HG02885 (cell line): ENCODE results near the gene PCSK6.
"Not testable (repeated sequence)": the region's sequence is repeated elsewhere in the genome, so short reads cannot be mapped to it uniquely, and the experiment has no call there.

Experiments
- ATAC-seq: cut with Tn5 transposase; IDR thresholded peaks from one replicate; pipeline ENCODE4 v1.9.1; 2021; ENCODE audit warnings: mild to moderate bottlenecking; ENCODE audit not compliant: unreplicated experiment, poor library complexity

Gene PCSK6

GRCh38 chr15:101466188-101466587, 23.3 kb downstream of the PCSK6 start:
- no peak for ATAC-seq

- ATAC-seq: no peak
Measured at GRCh38 chr15:101464999-101465669, 24.4 kb downstream of the PCSK6 start.

DNA sequence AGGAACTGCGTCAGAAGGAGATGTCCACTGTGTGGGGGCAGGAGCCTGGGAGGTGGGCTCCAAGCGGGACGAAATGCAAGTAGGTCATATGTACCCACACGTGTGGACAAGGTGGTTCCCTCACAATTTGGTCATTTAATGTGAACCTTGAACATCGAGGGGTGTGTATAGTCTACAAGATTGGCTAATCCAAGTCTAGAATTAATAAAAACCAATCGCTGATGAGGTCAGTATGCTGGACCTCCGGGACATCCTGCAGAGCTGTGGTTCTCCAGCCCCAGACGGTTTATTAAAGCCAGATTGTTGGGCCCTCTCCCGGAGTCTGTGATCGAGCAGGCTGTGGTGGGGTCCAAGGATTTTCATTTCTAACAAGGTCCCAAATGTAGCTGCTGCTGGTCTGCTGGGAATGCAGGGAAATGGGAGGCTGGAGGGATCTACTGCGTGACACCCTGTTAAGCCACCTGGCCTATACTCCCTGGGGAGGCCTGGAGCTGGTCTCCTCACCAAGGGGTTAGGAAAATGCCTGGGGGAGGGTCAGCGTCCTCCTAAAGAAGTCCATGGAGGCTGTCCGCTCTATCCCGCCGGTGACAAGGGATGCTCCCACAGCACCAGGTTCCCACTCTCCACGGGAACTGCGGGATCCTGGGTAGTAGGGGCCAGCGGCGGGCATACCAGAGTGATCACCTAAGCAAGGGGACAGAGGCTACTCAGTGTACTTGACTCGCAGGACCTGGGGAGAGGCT, 25.1 kb downstream of the PCSK6 start:
- no peak for ATAC-seq

GRCh38 chr15:101463696-101464095, 25.8 kb downstream of the PCSK6 start:
- not testable (repeated sequence) for ATAC-seq

GRCh38 chr15:101463270-101463669, 26.2 kb downstream of the PCSK6 start:
- no peak for ATAC-seq

- no peak for ATAC-seq
Measured at GRCh38 chr15:101461097-101461496, 28.4 kb downstream of the PCSK6 start.

- no peak for ATAC-seq
Measured at GRCh38 chr15:101459579-101460300, 29.8 kb downstream of the PCSK6 start.

DNA sequence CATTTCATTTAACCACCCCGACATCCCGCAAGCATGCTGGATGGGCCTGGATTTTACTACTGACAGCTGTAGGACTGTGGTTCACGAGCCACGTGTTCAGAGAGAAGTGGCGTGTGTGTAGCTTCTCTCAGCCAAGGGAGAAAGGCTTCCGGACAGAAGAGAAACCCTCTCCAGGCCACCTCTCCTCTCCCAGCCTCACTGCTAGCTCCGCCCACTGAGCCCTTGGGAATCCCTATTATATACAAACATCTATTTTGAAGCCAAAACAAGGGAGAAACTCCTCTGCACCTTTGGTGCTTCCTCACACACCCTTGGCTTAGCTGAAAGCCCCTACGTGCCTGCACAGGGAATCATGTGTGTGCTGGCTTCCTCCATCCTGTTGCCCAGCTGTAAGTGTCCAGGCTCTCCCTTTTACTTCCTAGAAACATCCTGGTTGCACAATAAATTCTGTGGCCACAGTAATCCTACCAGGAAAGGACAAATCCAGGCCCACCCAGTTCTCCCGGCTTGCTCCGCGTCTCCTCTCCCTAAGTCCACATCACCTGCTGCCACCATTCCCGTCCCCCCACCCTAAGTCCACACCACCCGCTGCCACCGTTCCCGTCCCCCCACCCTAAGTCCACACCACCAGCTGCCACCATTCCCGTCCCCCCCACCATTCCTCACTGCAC, 30.5 kb downstream of the PCSK6 start:
- no peak for ATAC-seq

DNA sequence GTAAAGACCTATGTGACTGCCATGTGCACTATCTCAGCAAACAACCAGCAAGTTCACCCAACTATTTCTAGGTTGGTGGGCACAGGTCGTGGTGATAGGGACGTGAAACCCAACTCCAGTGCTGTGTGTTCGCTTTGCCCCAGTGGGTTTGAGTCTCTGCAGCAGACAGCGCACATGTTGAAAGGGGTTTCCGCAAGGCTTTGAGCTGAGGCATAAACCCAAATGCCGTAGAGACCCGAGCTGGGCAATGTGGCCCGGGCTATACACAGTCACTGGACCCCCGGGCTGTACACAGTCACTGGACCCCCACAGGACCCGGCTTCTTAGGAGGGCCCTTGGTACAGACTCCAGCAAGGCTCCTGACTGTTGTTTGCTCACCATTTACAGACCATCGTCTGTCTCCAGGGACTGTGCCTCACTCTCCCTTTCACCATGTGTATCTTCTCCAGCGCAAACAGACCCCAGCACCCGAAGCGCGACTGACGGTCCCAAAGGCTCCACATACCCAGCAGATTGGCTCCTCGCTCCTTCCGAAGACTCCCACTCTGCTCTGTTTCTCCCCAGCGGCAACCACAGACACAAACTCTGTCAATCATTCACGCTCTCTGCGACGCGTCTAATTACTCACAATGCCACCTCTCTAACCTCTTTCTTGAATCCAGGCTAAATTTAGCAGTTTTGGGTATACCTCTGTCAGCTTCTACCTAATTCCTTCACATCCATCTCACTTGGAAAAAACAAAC, 31.2 kb downstream of the PCSK6 start:
- no peak for ATAC-seq

- no peak for ATAC-seq
Measured at GRCh38 chr15:101457696-101458095, 31.8 kb downstream of the PCSK6 start.

GRCh38 chr15:101456057-101456739, 33.3 kb downstream of the PCSK6 start:
- no peak for ATAC-seq

DNA sequence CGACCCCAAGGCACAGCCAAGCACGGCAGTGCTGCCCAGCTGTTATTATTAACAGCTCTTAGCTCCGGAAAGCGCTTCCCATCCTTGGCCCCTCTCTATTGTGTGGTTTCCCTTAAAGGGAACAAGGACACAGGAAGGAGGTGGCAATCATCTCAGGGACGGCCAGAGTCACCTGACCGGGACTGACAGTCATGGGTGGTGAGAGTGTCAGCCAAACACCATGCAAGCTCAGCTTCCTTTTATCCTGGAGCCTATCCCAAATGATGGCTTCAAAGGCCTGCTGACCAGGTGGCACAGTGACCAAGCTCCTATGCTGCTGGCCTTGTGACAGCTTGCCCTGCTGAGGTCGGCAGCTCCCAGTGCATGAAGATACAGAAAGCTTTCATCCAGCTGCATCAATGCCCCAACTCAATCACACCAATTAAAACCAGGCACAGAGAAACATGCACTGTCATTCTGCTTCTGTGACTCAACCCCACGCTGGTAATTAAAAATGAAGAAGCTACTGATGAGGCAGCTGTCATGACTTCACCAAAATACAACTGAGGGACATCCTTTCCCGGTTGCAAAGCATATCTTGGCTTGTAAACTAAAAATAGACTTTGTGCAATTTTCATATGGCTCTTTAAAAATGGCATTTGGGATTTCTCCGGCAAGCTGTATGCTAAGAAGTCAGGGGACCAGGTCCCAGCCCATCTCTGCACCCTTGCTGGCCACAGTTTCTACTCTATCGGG, 34.0 kb downstream of the PCSK6 start:
- no peak for ATAC-seq

DNA sequence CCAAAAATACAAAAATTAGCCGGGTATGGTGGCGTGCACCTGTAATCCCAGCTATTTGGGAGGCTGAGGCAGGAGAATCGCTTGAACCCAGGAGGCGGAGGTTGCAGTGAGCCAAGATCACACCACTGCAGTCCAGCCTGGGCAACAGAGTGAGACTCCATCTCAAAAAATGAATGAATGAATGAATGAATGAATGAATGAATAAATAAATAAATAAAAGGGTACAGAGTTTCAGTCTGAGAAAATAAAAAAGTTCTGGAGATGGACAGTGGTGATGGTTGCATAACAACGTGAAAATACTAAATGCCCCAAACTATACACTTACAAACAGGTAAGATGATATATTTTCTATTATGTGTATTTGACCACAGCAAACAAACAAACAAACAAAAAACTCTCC, 34.7 kb downstream of the PCSK6 start:
- ATAC-seq: not testable (repeated sequence)

GRCh38 chr15:101454365-101454764, 35.1 kb downstream of the PCSK6 start:
- ATAC-seq: no peak

DNA sequence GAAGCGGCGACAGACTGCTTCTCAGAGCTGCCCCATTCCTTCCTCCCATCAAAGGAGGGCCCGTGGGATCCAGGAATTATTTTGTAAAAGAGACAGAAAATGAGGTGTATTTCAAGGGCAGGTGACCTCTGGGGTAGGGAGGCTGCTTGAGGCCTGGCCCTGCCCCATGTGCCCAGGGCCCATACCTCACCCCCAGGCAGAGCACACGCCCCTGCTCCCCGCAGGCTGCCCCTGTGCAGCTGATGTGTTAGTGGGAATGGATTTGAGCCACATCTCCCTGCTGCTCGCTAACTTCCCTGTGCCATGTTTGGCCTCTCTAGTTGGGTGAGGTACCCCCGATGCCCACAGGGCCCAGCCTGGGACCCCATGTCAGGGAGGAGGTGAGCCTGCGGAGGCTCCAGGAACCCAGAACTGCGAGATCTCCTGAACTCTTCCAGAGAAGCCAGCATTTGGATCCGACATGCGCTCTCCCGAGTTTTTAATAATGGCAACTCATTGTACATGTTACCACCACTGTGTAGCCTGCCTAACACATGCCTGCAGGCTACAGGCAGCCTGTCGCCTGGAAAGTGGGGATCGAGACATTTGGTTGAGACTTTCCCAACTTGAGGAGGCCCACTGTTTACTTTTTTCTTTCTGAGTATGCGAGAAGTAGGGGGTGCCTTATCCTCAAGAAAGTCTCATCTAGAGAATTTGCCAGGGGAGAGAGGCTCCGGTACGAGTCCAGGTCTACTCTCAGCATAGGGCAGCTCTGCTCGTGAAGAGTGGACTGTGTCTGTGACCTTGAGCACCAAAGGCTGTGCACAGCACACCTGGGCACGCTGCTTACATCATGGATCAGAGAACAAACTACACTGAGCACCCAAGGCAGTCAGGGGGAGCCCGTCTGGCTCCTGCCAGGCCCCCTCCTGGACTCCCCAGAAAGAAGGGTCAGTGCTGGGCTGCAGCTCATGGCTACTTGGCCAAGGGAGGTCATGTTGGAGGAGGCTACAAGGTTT, 36.1 kb downstream of the PCSK6 start:
- ATAC-seq: no peak

- ATAC-seq: no peak
Measured at GRCh38 chr15:101452572-101452971, 36.9 kb downstream of the PCSK6 start.

- no peak for ATAC-seq
Measured at GRCh38 chr15:101451846-101452245, 37.7 kb downstream of the PCSK6 start.
